ENCODE results near the gene UNG.
"Not testable (repeated sequence)": the region's sequence is repeated elsewhere in the genome, so short reads cannot be mapped to it uniquely, and the experiment has no call there.

The UNG gene

GRCh38 chr12:109124878-109125648 is 27.7 kb downstream of the UNG start:
- no peak for DNase-seq (ENCODE audit: low spot score)

- DNase-seq (ENCODE audit: low spot score) = no peak
Observed at GRCh38 chr12:109125791-109126190, 28.4 kb downstream of the UNG start.

GRCh38 chr12:109126784-109127183 is 29.4 kb downstream of the UNG start:
- DNase-seq (ENCODE audit: low spot score) = no peak

- no peak for DNase-seq (ENCODE audit: low spot score)
Observed at GRCh38 chr12:109127533-109128242, 30.3 kb downstream of the UNG start.

- no peak for DNase-seq (ENCODE audit: low spot score)
Observed at GRCh38 chr12:109130297-109131153, 33.1 kb downstream of the UNG start.

GRCh38 chr12:109131154-109132050 is 34.0 kb downstream of the UNG start:
- DNase-seq (ENCODE audit: low spot score) = no peak

- no peak for DNase-seq (ENCODE audit: low spot score)
Observed at GRCh38 chr12:109134186-109134917, 37.0 kb downstream of the UNG start.

GRCh38 chr12:109137055-109137454 is 39.7 kb downstream of the UNG start:
- DNase-seq (ENCODE audit: low spot score) = no peak

- DNase-seq (ENCODE audit: low spot score) = no peak
Observed at GRCh38 chr12:109139360-109139759, 42.0 kb downstream of the UNG start.

GRCh38 chr12:109139791-109140190 is 42.4 kb downstream of the UNG start:
- no peak for DNase-seq (ENCODE audit: low spot score)

GRCh38 chr12:109140560-109140959 is 43.2 kb downstream of the UNG start:
- no peak for DNase-seq (ENCODE audit: low spot score)

- DNase-seq (ENCODE audit: low spot score) = no peak
Observed at GRCh38 chr12:109144224-109144623, 46.8 kb downstream of the UNG start.

GRCh38 chr12:109147126-109147525 is 49.7 kb downstream of the UNG start:
- DNase-seq (ENCODE audit: low spot score) = not testable (repeated sequence)

GRCh38 chr12:109147954-109148353 is 50.6 kb downstream of the UNG start:
- DNase-seq (ENCODE audit: low spot score) = no peak

- DNase-seq (ENCODE audit: low spot score) = no peak
Observed at GRCh38 chr12:109150124-109150640, 52.8 kb downstream of the UNG start.

GRCh38 chr12:109151457-109151856 is 54.1 kb downstream of the UNG start:
- DNase-seq (ENCODE audit: low spot score) = no peak

- DNase-seq (ENCODE audit: low spot score) = no peak
Observed at GRCh38 chr12:109153821-109154441, 56.5 kb downstream of the UNG start.

GRCh38 chr12:109154451-109155438 is 57.3 kb downstream of the UNG start:
- DNase-seq (ENCODE audit: low spot score) = peak; percentile 86

GRCh38 chr12:109156036-109156435 is 58.6 kb downstream of the UNG start:
- DNase-seq (ENCODE audit: low spot score) = no peak

Measured in LoVo (cell line).